ENCODE measurements around the gene KCNE1.

KCNE1 gene

GRCh38 chr21:34545079-34545884, 33.3 kb upstream of the KCNE1 start:
- no peak for TF ChIP-seq ZFP3 (CRISPR knock-in tag; IDR thresholded peaks at IDR 0.05)
- TF ChIP-seq, protein P1, sequence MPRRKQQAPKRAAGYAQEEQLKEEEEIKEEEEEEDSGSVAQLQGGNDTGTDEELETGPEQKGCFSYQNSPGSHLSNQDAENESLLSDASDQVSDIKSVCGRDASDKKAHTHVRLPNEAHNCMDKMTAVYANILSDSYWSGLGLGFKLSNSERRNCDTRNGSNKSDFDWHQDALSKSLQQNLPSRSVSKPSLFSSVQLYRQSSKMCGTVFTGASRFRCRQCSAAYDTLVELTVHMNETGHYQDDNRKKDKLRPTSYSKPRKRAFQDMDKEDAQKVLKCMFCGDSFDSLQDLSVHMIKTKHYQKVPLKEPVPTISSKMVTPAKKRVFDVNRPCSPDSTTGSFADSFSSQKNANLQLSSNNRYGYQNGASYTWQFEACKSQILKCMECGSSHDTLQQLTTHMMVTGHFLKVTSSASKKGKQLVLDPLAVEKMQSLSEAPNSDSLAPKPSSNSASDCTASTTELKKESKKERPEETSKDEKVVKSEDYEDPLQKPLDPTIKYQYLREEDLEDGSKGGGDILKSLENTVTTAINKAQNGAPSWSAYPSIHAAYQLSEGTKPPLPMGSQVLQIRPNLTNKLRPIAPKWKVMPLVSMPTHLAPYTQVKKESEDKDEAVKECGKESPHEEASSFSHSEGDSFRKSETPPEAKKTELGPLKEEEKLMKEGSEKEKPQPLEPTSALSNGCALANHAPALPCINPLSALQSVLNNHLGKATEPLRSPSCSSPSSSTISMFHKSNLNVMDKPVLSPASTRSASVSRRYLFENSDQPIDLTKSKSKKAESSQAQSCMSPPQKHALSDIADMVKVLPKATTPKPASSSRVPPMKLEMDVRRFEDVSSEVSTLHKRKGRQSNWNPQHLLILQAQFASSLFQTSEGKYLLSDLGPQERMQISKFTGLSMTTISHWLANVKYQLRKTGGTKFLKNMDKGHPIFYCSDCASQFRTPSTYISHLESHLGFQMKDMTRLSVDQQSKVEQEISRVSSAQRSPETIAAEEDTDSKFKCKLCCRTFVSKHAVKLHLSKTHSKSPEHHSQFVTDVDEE (CRISPR knock-in tag; IDR thresholded peaks at IDR 0.05) = no peak
- no peak for TF ChIP-seq ZNF70 (CRISPR knock-in tag; IDR thresholded peaks at IDR 0.05)
- TF ChIP-seq TOX (CRISPR knock-in tag; IDR thresholded peaks at IDR 0.05; ENCODE audit: borderline replicate concordance) = no peak
- TF ChIP-seq POU6F1 (CRISPR knock-in tag; IDR thresholded peaks at IDR 0.05; ENCODE audit: borderline replicate concordance, low read depth) = no peak
- no peak for TF ChIP-seq RARB (CRISPR knock-in tag; IDR thresholded peaks at IDR 0.05)
- TF ChIP-seq ZNF8 (CRISPR knock-in tag; IDR thresholded peaks at IDR 0.05) = no peak
- TF ChIP-seq OSR1 (CRISPR knock-in tag; IDR thresholded peaks at IDR 0.05) = no peak
- TF ChIP-seq GLIS3 (CRISPR knock-in tag; IDR thresholded peaks at IDR 0.05) = no peak
- no peak for TF ChIP-seq CREB5 (CRISPR knock-in tag; IDR thresholded peaks at IDR 0.05; ENCODE audit: low read depth)
- TF ChIP-seq TCF4 (CRISPR knock-in tag; IDR thresholded peaks at IDR 0.05; ENCODE audit: borderline replicate concordance) = no peak
- TF ChIP-seq, protein P2, sequence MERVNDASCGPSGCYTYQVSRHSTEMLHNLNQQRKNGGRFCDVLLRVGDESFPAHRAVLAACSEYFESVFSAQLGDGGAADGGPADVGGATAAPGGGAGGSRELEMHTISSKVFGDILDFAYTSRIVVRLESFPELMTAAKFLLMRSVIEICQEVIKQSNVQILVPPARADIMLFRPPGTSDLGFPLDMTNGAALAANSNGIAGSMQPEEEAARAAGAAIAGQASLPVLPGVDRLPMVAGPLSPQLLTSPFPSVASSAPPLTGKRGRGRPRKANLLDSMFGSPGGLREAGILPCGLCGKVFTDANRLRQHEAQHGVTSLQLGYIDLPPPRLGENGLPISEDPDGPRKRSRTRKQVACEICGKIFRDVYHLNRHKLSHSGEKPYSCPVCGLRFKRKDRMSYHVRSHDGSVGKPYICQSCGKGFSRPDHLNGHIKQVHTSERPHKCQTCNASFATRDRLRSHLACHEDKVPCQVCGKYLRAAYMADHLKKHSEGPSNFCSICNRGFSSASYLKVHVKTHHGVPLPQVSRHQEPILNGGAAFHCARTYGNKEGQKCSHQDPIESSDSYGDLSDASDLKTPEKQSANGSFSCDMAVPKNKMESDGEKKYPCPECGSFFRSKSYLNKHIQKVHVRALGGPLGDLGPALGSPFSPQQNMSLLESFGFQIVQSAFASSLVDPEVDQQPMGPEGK (CRISPR knock-in tag; IDR thresholded peaks at IDR 0.05; ENCODE audit: borderline replicate concordance) = no peak
- TF ChIP-seq ZC3H10 (CRISPR knock-in tag; IDR thresholded peaks at IDR 0.05) = no peak
- TF ChIP-seq, protein P3, sequence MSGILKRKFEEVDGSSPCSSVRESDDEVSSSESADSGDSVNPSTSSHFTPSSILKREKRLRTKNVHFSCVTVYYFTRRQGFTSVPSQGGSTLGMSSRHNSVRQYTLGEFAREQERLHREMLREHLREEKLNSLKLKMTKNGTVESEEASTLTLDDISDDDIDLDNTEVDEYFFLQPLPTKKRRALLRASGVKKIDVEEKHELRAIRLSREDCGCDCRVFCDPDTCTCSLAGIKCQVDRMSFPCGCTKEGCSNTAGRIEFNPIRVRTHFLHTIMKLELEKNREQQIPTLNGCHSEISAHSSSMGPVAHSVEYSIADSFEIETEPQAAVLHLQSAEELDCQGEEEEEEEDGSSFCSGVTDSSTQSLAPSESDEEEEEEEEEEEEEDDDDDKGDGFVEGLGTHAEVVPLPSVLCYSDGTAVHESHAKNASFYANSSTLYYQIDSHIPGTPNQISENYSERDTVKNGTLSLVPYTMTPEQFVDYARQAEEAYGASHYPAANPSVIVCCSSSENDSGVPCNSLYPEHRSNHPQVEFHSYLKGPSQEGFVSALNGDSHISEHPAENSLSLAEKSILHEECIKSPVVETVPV (CRISPR knock-in tag; IDR thresholded peaks at IDR 0.05) = no peak
- no peak for TF ChIP-seq ZNF565 (CRISPR knock-in tag; conservative IDR thresholded peaks at IDR 0.05; ENCODE audit: low read depth)
- no peak for TF ChIP-seq ISL1 (CRISPR knock-in tag; IDR thresholded peaks at IDR 0.05)
- no peak for TF ChIP-seq PPARA (CRISPR knock-in tag; IDR thresholded peaks at IDR 0.05; ENCODE audit: borderline replicate concordance)

GRCh38 chr21:34544032-34544496, 32.1 kb upstream of the KCNE1 start:
- peak; percentile 83 for ATAC-seq
- TF ChIP-seq ZFP3 (CRISPR knock-in tag; IDR thresholded peaks at IDR 0.05) (no peak), ESRRG (CRISPR knock-in tag; IDR thresholded peaks at IDR 0.05) (no peak), CREB5 (CRISPR knock-in tag; IDR thresholded peaks at IDR 0.05; ENCODE audit: low read depth) (no peak), OSR1 (CRISPR knock-in tag; IDR thresholded peaks at IDR 0.05) (no peak), SNAI2 (CRISPR knock-in tag; IDR thresholded peaks at IDR 0.05) (no peak), ZC3H10 (CRISPR knock-in tag; IDR thresholded peaks at IDR 0.05) (no peak), ZNF8 (CRISPR knock-in tag; IDR thresholded peaks at IDR 0.05) (no peak), ZNF565 (CRISPR knock-in tag; conservative IDR thresholded peaks at IDR 0.05; ENCODE audit: low read depth) (no peak), TOX (CRISPR knock-in tag; IDR thresholded peaks at IDR 0.05; ENCODE audit: borderline replicate concordance) (no peak), PPARA (CRISPR knock-in tag; IDR thresholded peaks at IDR 0.05; ENCODE audit: borderline replicate concordance) (no peak), ISL1 (CRISPR knock-in tag; IDR thresholded peaks at IDR 0.05) (no peak), CSDC2 (CRISPR knock-in tag; IDR thresholded peaks at IDR 0.05) (no peak)
- TF ChIP-seq, protein P3 (CRISPR knock-in tag; IDR thresholded peaks at IDR 0.05) = no peak

More at GRCh38 chr21:34545079-34545884, 33.3 kb upstream of the KCNE1 start:
- ATAC-seq = peak; percentile 88

All from SK-N-SH treated with all-trans-retinoic acid at 6 μM for 48 hours (cell line).